Liver (tissue), 9 donors: ENCODE data around the gene GAL. TPM values are rescaled to one million over a fixed set of nuclear protein-coding genes. Genes with fewer than 3 reads are reported as not detected.

Experiments
- DNase-seq: peaks from one replicate; pipeline ENCODE4 v3.0.0-alpha.2; 2017; ENCODE audit warnings: low spot score
- H3K27ac ChIP-seq, 2 donors: one replicate each; pipeline ENCODE4 v1.7.0; 2013; ENCODE audit warnings: inconsistent platforms in 2 of 2, low read length in 2 of 2, control low read depth in 1 of 2, low read depth in 1 of 2, mild to moderate bottlenecking in 1 of 2
- H3K27me3 ChIP-seq, 4 donors: one replicate each; pipeline versions ENCODE4 v1.6.1 to v1.7.0; 2013; ENCODE audit warnings: low read length in 3 of 4, inconsistent platforms in 1 of 4, mild to moderate bottlenecking in 1 of 4, moderate library complexity in 1 of 4; ENCODE audit not compliant: control insufficient read depth in 4 of 4, insufficient read depth in 4 of 4
- H3K36me3 ChIP-seq, 4 donors: one replicate each; pipeline versions ENCODE4 v1.6.1 to v1.7.0; 2013; ENCODE audit warnings: low read length in 3 of 4, mild to moderate bottlenecking in 3 of 4, low read depth in 1 of 4, moderate library complexity in 1 of 4; ENCODE audit not compliant: control insufficient read depth in 4 of 4, insufficient read depth in 3 of 4
- H3K4me1 ChIP-seq, 4 donors: one replicate each; pipeline versions ENCODE4 v1.6.1 to v1.7.0; 2013; ENCODE audit warnings: low read length in 3 of 4, mild to moderate bottlenecking in 3 of 4, moderate library complexity in 1 of 4; ENCODE audit not compliant: control insufficient read depth in 4 of 4, insufficient read depth in 4 of 4
- H3K4me3 ChIP-seq, 3 donors: one replicate each; pipeline versions ENCODE4 v1.6.1 to v1.7.0; 2013; ENCODE audit warnings: low read length in 3 of 3, control low read depth in 1 of 3, low read depth in 1 of 3, mild to moderate bottlenecking in 1 of 3
- H3K9ac ChIP-seq, 2 donors: one replicate each; pipeline ENCODE4 v1.7.0; 2013; ENCODE audit warnings: low read length in 2 of 2, mild to moderate bottlenecking in 2 of 2, moderate library complexity in 2 of 2, control low read depth in 1 of 2, low read depth in 1 of 2
- H3K9me3 ChIP-seq, 4 donors: one replicate each; pipeline versions ENCODE4 v1.6.1 to v1.7.0; 2013; ENCODE audit warnings: low read length in 3 of 4; ENCODE audit not compliant: control insufficient read depth in 4 of 4
- EGR1 ChIP-seq, 2 donors: IDR thresholded peaks; 2 replicates each; pipeline ENCODE4 v1.6.1; 2016 to 2018; ENCODE audit warnings: antibody characterized with exemption in 2 of 2, low read depth in 2 of 2
- FOXA1 ChIP-seq: IDR thresholded peaks from 2 replicates; pipeline ENCODE4 v1.6.1; 2016; ENCODE audit warnings: antibody characterized with exemption
- FOXA2 ChIP-seq: IDR thresholded peaks from 2 replicates; pipeline ENCODE4 v1.6.1; 2016; ENCODE audit warnings: antibody characterized with exemption
- GABPA ChIP-seq, 2 donors: IDR thresholded peaks in 1 of 2; conservative IDR thresholded peaks in 1 of 2; 2 replicates each; pipeline ENCODE4 v1.6.1; 2016; ENCODE audit warnings: antibody characterized with exemption in 2 of 2, mild to moderate bottlenecking in 1 of 2, moderate library complexity in 1 of 2
- HNF4A ChIP-seq, 2 donors: conservative IDR thresholded peaks; 2 replicates each; pipeline ENCODE4 v1.6.1; 2016; ENCODE audit warnings: antibody characterized with exemption in 2 of 2, mild to moderate bottlenecking in 2 of 2
- HNF4G ChIP-seq: IDR thresholded peaks from 2 replicates; pipeline ENCODE4 v1.6.1; 2016; ENCODE audit warnings: antibody characterized with exemption
- JUND ChIP-seq, 2 donors: IDR thresholded peaks; 2 replicates each; pipeline ENCODE4 v1.6.1; 2016; ENCODE audit warnings: antibody characterized with exemption in 2 of 2
- NR2F2 ChIP-seq: IDR thresholded peaks from 2 replicates; pipeline ENCODE4 v1.6.1; 2016; ENCODE audit warnings: antibody characterized with exemption
- RAD21 ChIP-seq, 2 donors: IDR thresholded peaks; 2 replicates each; pipeline ENCODE4 v1.6.1; 2016; ENCODE audit warnings: antibody characterized with exemption in 2 of 2, mild to moderate bottlenecking in 2 of 2
- RXRA ChIP-seq, 2 donors: IDR thresholded peaks; 2 replicates each; pipeline ENCODE4 v1.6.1; 2017 to 2018; ENCODE audit warnings: antibody characterized with exemption in 2 of 2, mild to moderate bottlenecking in 1 of 2
- SP1 ChIP-seq: IDR thresholded peaks from 2 replicates; pipeline ENCODE4 v1.6.1; 2018; ENCODE audit warnings: antibody characterized with exemption, mild to moderate bottlenecking
- TAF1 ChIP-seq: conservative IDR thresholded peaks from 2 replicates; pipeline ENCODE4 v1.6.1; 2016; ENCODE audit warnings: antibody characterized with exemption, mild to moderate bottlenecking
- YY1 ChIP-seq: IDR thresholded peaks from 2 replicates; pipeline ENCODE4 v1.6.1; 2016; ENCODE audit warnings: antibody characterized with exemption, mild to moderate bottlenecking
- WGBS: extraction: QIAGEN DNeasy Blood & Tissue Kit; methylation state at CpG from one replicate; pipeline ENCODE4 v1.1.7; 2013; 5-methylcytosine and 5-hydroxymethylcytosine counted together
- polyA plus RNA-seq, 2 donors: library from polyadenylated mRNA; stranded (reverse) in 1 of 2; unstranded in 1 of 2; fragments of 200-250 nt in 1 of 2; fragments of >200 nt in 1 of 2; fragmentation: Nextera tagmentation in 1 of 2; extraction: Ambion mirVana in 1 of 2; gene quantifications; one replicate each; pipeline versions ENCODE4 v1.2.1 to v1.2.3, GENCODE V29; 2013 to 2015
- total RNA-seq, 2 donors: library from RNA; depleted of rRNA; stranded (reverse); fragments of >200 nt; gene quantifications; one replicate each; pipeline ENCODE4 v1.2.3, GENCODE V29; 2014
- TF ChIP-seq, protein P1 (sequence below): IDR thresholded peaks from 2 replicates; pipeline ENCODE4 v1.6.1; 2016; ENCODE audit warnings: antibody characterized with exemption
- TF ChIP-seq, protein P2 (sequence below): fragments of 150-350 bp; IDR thresholded peaks from 2 replicates; pipeline ENCODE4 v1.5.1; 2017; ENCODE audit warnings: improper control_type of control experiment, low read depth, low read length; ENCODE audit not compliant: missing input control
- TF ChIP-seq, protein P3 (sequence below): IDR thresholded peaks from 2 replicates; pipeline ENCODE4 v1.6.1; 2016; ENCODE audit warnings: antibody characterized with exemption
- TF ChIP-seq, protein P4 (sequence below): IDR thresholded peaks from 2 replicates; pipeline ENCODE4 v1.6.1; 2016; ENCODE audit warnings: antibody characterized with exemption
- TF ChIP-seq, protein P5 (sequence below): IDR thresholded peaks from 2 replicates; pipeline ENCODE4 v1.6.1; 2016; ENCODE audit warnings: antibody characterized with exemption, mild to moderate bottlenecking
- donor health status: healthy.
- donor health status: healthy.
- donor health status: healthy.
- donor health status: healthy.
- donor health status: healthy.

The GAL gene
- total and polyA plus RNA-seq, 4 donors, result 0.47 TPM; not detected in 3

DNA sequence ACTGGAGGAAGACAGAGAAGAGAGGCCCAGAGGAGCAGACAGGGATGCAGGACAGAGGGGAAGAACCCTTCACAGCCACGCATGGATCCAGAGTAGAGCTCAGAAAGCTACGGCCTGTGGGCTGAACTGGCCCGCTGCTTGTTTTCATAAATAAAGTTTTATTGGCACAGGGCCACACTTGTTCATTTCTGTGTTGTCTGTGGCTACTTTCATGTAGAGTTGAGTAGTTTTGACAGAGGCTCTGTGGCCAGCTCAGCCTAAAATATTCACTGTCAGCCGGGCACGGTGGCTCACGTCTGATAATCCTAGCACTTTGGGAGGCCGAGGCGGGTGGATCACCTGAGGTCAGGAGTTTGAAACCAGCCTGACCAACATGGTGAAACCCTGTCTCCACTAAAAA, 26.2 kb upstream of the GAL start:
- no peaks in the 10 kb centered on the region for H3K36me3 ChIP-seq
- DNase-seq, result no peak
- H3K4me3 ChIP-seq, result no peak overlapping the region
- no peaks in the 10 kb centered on the region for H3K27me3 ChIP-seq
- H3K9ac ChIP-seq, result no peak overlapping the region
- H3K27ac ChIP-seq, result no peak overlapping the region
- H3K9me3 ChIP-seq, result peaks cover 0 to 8% (median 4%) of the 10 kb centered on the region in 4 donors
- H3K4me1 ChIP-seq, result no peaks in the 10 kb centered on the region
- no peak for TF ChIP-seq RAD21 (IDR thresholded peaks at IDR 0.05)
- no peak for TF ChIP-seq NR2F2
- TF ChIP-seq HNF4G, result no peak
- no peak for TF ChIP-seq FOXA1
- no peak for TF ChIP-seq TAF1
- TF ChIP-seq, protein P1, sequence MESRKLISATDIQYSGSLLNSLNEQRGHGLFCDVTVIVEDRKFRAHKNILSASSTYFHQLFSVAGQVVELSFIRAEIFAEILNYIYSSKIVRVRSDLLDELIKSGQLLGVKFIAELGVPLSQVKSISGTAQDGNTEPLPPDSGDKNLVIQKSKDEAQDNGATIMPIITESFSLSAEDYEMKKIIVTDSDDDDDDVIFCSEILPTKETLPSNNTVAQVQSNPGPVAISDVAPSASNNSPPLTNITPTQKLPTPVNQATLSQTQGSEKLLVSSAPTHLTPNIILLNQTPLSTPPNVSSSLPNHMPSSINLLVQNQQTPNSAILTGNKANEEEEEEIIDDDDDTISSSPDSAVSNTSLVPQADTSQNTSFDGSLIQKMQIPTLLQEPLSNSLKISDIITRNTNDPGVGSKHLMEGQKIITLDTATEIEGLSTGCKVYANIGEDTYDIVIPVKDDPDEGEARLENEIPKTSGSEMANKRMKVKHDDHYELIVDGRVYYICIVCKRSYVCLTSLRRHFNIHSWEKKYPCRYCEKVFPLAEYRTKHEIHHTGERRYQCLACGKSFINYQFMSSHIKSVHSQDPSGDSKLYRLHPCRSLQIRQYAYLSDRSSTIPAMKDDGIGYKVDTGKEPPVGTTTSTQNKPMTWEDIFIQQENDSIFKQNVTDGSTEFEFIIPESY, result no peak
- TF ChIP-seq RXRA (IDR thresholded peaks at IDR 0.05), result no peak
- TF ChIP-seq YY1, result no peak
- no peak for TF ChIP-seq GABPA (IDR thresholded peaks at IDR 0.05 in 1 of 2, conservative IDR thresholded peaks at IDR 0.05 in 1 of 2)
- TF ChIP-seq, protein P2, sequence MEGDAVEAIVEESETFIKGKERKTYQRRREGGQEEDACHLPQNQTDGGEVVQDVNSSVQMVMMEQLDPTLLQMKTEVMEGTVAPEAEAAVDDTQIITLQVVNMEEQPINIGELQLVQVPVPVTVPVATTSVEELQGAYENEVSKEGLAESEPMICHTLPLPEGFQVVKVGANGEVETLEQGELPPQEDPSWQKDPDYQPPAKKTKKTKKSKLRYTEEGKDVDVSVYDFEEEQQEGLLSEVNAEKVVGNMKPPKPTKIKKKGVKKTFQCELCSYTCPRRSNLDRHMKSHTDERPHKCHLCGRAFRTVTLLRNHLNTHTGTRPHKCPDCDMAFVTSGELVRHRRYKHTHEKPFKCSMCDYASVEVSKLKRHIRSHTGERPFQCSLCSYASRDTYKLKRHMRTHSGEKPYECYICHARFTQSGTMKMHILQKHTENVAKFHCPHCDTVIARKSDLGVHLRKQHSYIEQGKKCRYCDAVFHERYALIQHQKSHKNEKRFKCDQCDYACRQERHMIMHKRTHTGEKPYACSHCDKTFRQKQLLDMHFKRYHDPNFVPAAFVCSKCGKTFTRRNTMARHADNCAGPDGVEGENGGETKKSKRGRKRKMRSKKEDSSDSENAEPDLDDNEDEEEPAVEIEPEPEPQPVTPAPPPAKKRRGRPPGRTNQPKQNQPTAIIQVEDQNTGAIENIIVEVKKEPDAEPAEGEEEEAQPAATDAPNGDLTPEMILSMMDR, result no peak
- TF ChIP-seq EGR1 (IDR thresholded peaks at IDR 0.05; ENCODE audit: low read depth in 2 of 2), result no peak
- TF ChIP-seq FOXA2, result no peak
- TF ChIP-seq SP1, result no peak
- TF ChIP-seq, protein P3, sequence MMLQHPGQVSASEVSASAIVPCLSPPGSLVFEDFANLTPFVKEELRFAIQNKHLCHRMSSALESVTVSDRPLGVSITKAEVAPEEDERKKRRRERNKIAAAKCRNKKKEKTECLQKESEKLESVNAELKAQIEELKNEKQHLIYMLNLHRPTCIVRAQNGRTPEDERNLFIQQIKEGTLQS, result no peak
- TF ChIP-seq, protein P4, sequence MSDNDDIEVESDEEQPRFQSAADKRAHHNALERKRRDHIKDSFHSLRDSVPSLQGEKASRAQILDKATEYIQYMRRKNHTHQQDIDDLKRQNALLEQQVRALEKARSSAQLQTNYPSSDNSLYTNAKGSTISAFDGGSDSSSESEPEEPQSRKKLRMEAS, result no peak
- TF ChIP-seq HNF4A (conservative IDR thresholded peaks at IDR 0.05), result no peak
- TF ChIP-seq JUND (IDR thresholded peaks at IDR 0.05), result no peak
- TF ChIP-seq, protein P5, sequence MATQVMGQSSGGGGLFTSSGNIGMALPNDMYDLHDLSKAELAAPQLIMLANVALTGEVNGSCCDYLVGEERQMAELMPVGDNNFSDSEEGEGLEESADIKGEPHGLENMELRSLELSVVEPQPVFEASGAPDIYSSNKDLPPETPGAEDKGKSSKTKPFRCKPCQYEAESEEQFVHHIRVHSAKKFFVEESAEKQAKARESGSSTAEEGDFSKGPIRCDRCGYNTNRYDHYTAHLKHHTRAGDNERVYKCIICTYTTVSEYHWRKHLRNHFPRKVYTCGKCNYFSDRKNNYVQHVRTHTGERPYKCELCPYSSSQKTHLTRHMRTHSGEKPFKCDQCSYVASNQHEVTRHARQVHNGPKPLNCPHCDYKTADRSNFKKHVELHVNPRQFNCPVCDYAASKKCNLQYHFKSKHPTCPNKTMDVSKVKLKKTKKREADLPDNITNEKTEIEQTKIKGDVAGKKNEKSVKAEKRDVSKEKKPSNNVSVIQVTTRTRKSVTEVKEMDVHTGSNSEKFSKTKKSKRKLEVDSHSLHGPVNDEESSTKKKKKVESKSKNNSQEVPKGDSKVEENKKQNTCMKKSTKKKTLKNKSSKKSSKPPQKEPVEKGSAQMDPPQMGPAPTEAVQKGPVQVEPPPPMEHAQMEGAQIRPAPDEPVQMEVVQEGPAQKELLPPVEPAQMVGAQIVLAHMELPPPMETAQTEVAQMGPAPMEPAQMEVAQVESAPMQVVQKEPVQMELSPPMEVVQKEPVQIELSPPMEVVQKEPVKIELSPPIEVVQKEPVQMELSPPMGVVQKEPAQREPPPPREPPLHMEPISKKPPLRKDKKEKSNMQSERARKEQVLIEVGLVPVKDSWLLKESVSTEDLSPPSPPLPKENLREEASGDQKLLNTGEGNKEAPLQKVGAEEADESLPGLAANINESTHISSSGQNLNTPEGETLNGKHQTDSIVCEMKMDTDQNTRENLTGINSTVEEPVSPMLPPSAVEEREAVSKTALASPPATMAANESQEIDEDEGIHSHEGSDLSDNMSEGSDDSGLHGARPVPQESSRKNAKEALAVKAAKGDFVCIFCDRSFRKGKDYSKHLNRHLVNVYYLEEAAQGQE, result no peak
- WGBS, result 97% methylated on average over 8 of the region's 8 CpGs
